ENCODE measurements around the gene BBOF1. TPM values are rescaled to one million over a fixed set of nuclear protein-coding genes. Genes with fewer than 3 reads are reported as not detected.
A peak's percentile ranks its signal among the peaks of the same experiment; 100 is the strongest.

The BBOF1 gene
- polyA plus RNA-seq, 10 donors, result 5.5 to 21.4 (median 8.4) TPM

DNA sequence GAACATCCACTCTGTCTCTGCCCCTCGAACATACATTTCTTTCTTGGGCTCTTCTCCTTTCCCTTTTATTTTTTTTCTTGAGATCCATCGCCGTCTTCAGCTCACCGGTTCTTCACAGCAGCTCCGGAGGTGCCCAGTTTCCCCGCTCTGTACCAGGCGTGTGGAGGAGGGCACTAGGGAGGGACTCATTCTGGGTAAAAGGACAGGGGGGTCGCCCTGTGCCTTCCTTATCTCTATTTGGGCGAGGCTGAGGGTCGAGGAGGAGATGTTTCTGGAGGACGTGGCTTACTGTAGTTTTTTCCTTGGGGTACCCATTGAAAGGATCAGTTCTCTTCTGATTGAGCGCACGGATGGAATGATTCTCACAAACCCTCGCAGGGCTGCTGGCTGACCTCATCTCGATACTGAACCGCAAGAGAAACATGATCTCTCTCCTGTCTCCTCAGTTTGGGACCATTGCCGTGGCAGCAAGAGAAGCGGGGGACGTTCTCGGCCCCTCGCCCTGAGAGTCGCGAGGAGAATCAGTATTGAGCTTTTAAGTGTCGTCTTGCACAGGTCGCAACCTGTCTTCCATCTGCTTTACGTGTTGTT is 66.0 kb downstream of the BBOF1 start:
- peak in 1 of 3 donors; percentile 8 for DNase-seq

DNA sequence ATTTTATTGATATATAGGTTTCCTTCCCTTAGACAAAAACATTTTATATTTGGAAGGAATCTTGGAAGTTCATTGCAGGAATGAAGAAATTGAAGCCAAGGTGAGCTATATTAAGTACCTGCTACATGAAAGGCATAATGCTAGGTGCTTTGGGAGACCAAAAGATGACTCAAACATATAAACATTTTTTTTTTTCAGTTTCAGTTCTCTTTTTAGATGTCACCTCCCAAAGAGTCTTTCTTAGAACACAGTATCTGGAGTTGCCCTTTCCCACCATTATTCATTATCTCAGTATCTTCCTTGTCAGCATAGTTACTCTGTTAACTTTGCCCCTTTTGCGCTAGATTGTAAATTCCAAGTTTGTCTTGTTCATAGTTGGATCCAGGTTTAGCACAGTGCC is 66.7 kb downstream of the BBOF1 start:
- DNase-seq, result no peak

DNA sequence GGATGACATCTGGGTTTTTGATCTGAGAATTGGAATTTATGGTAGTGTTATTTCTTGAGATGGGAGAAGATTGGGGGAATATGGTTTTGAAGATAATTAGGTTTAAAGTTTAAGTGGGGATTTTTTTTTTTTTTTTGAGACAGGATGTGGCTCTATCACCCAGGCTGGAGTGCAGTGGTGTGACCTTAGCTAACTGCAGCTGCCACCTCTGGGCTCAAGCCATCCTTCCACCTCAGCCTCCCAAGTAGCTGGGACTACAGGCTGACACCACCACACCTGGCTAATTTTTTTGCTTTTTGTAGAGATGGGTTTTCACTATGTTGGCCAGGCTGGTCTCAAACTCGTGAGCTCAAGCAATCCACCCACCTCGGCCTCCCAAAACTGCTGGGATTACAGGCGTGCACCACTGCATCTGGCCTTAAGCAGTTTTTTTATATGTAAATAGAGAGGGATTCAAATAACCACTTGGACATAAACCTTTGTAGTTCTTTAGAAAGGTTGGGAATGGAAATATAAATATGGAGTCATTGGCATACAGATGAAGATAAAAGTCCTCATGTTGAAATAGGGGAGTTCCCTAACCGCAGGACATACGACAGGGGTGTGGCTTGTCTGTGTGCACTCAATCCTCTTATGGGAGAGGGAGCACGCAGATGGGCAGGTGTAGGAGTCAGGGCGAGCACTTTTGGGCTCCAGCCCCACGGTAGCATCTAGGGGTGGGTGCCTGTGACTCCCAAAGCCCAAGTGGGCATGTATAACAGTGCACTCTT is 70.3 kb downstream of the BBOF1 start:
- DNase-seq, result no peak

DNA sequence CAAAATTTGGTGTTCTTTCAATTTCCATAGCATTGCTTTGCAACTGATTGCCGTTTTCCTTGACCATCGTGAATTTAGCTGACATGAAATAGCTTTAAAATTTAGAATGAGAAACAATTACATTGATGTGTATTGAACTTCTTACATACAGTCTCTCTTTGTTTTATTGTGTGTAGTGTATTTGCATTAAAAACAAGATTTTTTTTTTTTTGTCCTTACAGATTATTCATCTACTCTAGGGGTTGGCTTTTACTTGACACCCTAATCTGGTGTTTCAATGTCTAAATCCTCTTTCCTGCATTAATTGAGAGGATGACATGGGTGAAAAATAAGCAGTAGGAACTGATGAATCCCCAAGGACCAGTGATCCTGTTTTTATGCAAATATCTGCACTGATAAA is 86.2 kb downstream of the BBOF1 start:
- DNase-seq, result no peak

GRCh38 chr14:74109369-74109768 is 90.2 kb downstream of the BBOF1 start:
- DNase-seq, result no peak

DNA sequence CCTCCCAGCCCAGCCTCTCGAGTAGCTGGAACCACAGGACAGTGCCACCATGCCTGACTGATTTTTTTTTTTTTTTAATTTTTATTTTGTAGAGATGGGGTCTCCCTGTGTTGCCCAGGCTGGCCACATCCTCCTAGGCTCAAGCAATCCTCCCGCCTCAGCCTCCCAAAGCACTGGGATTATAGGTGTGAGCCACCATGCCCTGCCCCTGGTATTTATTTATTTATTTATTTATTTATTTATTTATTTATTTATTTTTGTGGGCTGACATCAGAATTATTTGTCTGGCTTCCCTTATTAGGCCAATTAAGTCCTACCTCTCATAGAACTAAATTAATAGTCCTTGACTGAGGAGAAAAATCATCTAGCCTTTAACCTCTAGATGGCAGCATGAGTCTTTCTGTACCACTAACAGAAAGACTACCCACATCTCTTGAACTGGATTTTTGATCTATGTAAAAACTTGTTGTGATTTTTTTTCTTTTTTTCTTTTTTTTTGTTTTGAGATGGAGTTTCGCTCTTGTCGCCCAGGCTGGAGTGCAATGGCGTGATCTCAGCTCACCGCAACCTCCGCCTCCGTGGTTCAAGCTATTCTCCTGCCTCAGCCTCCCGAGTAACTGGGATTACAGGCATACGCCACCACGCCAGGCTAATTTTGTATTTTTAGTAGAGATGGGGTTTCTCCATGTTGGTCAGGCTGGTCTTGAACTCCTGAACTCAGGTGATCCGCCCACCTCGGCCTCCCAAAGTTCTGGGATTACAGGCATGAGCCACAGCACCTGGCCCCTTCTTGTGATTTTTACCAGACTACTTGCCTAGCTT is 92.5 kb downstream of the BBOF1 start:
- DNase-seq, result peak; percentile 35 to 61 (median 37)

Other genes starting within 250 kb of the BBOF1 start
- 10 to 100 TPM in 3 of 10 donors, 1 to 10 TPM in 7; 4.9 to 13.0 (median 7.7) TPM for gene PTGR2, start 167.5 kb upstream of the BBOF1 start, polyA plus RNA-seq (ENCODE audit: insufficient read length in 10 of 10)
- gene ZNF410, start 132.5 kb upstream of the BBOF1 start, polyA plus RNA-seq (ENCODE audit: insufficient read length in 10 of 10), result 10 to 100 TPM; 26.1 to 38.3 (median 32.8) TPM
- 10 to 100 TPM in 1 of 10 donors, 1 to 10 TPM in 9; 6.7 to 10.1 (median 8.4) TPM for gene FAM161B, start 69.3 kb upstream of the BBOF1 start, polyA plus RNA-seq (ENCODE audit: insufficient read length in 10 of 10)
- 10 to 100 TPM; 25.8 to 46.2 (median 42.6) TPM for gene COQ6, start 69.0 kb upstream of the BBOF1 start, polyA plus RNA-seq (ENCODE audit: insufficient read length in 10 of 10)
- gene ENTPD5, start 61 bp upstream of the BBOF1 start, polyA plus RNA-seq (ENCODE audit: insufficient read length in 10 of 10), result 10 to 100 TPM; 11.1 to 18.1 (median 14.1) TPM
- gene ALDH6A1, start 65.1 kb downstream of the BBOF1 start, polyA plus RNA-seq (ENCODE audit: insufficient read length in 10 of 10), result 10 to 100 TPM in 9 of 10 donors, 1 to 10 TPM in 1; 7.0 to 15.6 (median 14.0) TPM
- 10 to 100 TPM in 7 of 10 donors, 1 to 10 TPM in 3; 6.8 to 14.1 (median 10.7) TPM for gene LIN52, start 65.6 kb downstream of the BBOF1 start, polyA plus RNA-seq (ENCODE audit: insufficient read length in 10 of 10)
- gene VSX2, start 220.1 kb downstream of the BBOF1 start, polyA plus RNA-seq (ENCODE audit: insufficient read length in 10 of 10), result under 1 TPM in 1 of 10 donors, not detected in 9; 0.04 TPM

Measured in muscle of back (tissue), 11 donors.